HCT116 (cell line): ENCODE measurements around the gene LRRC56. TPM values are rescaled to one million over a fixed set of nuclear protein-coding genes. Genes with fewer than 3 reads are reported as not detected.

Experiments
- ATAC-seq: fragments of 200-7000 bp; cut with Tn5 transposase; 2 replicates; pipeline ENCODE4 v1.9.1; 2020; ENCODE audit warnings: mild to moderate bottlenecking, moderate library complexity
- BruUV-seq: library from RNA; stranded (reverse); fragments of 400-500 nt; replicated peaks from 2 replicates; lab custom pipeline; 2021; lab: Mats Ljungman, UMichigan
- CTCF ChIA-PET: fragments of 300-600 bp; sonication (Branson Sonifier 250); formaldehyde crosslinking; loops from one replicate; lab custom pipeline; 2021; ENCODE audit warnings: antibody characterized with exemption; lab: Charles Lee
- POLR2A ChIA-PET: fragments of 300-600, 350-600 bp; sonication (Branson Sonifier 250); formaldehyde crosslinking; loops from one replicate; lab custom pipeline; 2021; ENCODE audit warnings: antibody characterized with exemption; lab: Charles Lee
- RAD21 ChIA-PET, 2 experiments: fragments of 300-600 bp; sonication (Branson Sonifier 250); formaldehyde crosslinking; loops; one replicate each; lab custom pipeline; 2023; ENCODE audit warnings: low total read pairs in 2 of 2; ENCODE audit not compliant: uncharacterized antibody in 2 of 2, unreplicated experiment in 2 of 2, low non-redundant PET in 1 of 2; lab: Charles Lee
- DNase-seq: peaks from one replicate; pipeline ENCODE4 v3.0.0-alpha.2; 2010; ENCODE audit warnings: low read depth, low spot score
- H2AFZ ChIP-seq: fragments of 200-600 bp; shearing (Covaris generic), sonication (generic); 2 replicates; pipeline ENCODE4 v1.6.1; 2017; ENCODE audit warnings: low read depth, mixed run types, mixed read lengths, antibody characterized with exemption, low read length; ENCODE audit not compliant: poor library complexity, severe bottlenecking
- H3K27ac ChIP-seq: 2 replicates; pipeline ENCODE4 v1.5.1; 2012; ENCODE audit warnings: low read depth, low read length
- H3K27me3 ChIP-seq: fragments of 200-600 bp; sonication (generic); 2 replicates; pipeline ENCODE4 v1.6.1; 2016; ENCODE audit warnings: mixed run types, low read length, mixed read lengths; ENCODE audit not compliant: insufficient read depth
- H3K36me3 ChIP-seq, 2 experiments: fragments of 200-500 bp in 1 of 2; fragments of 200-600 bp in 1 of 2; sonication (Bioruptor generic) in 1 of 2; sonication (generic) in 1 of 2; 2 replicates each; pipeline versions ENCODE4 v1.5.1 to v1.6.1; 2014 to 2016; ENCODE audit warnings: low read length in 2 of 2, inconsistent platforms in 1 of 2, mixed read lengths in 1 of 2, mixed run types in 1 of 2; ENCODE audit not compliant: insufficient read depth in 2 of 2, control insufficient read depth in 1 of 2
- H3K4me1 ChIP-seq, 2 experiments: fragments of 200-600 bp in 1 of 2; sonication (generic) in 1 of 2; 2 replicates each; pipeline versions ENCODE4 v1.5.1 to v1.6.1; 2012 to 2017; ENCODE audit warnings: low read length in 2 of 2, inconsistent platforms in 1 of 2, mild to moderate bottlenecking in 1 of 2, mixed read lengths in 1 of 2, mixed run types in 1 of 2, moderate library complexity in 1 of 2; ENCODE audit not compliant: insufficient read depth in 2 of 2, control insufficient read depth in 1 of 2
- H3K4me2 ChIP-seq: fragments of 200-600 bp; sonication (generic); 2 replicates; pipeline ENCODE4 v1.6.1; 2017; ENCODE audit warnings: mixed run types, low read length, mixed read lengths
- H3K4me3 ChIP-seq, 2 experiments: fragments of 200-600 bp in 1 of 2; sonication (generic) in 1 of 2; replicated peaks in 1 of 2; 2 replicates each; pipeline ENCODE4 v1.5.1; 2011 to 2016; ENCODE audit warnings: low read length in 2 of 2, control low read depth in 1 of 2, low read depth in 1 of 2, mild to moderate bottlenecking in 1 of 2, mixed read lengths in 1 of 2, mixed run types in 1 of 2
- H3K79me2 ChIP-seq: fragments of 200-600 bp; sonication (generic); 2 replicates; pipeline ENCODE4 v1.6.1; 2017; ENCODE audit warnings: mild to moderate bottlenecking, mixed run types, low read length, moderate library complexity, mixed read lengths; ENCODE audit not compliant: insufficient read depth
- H3K9ac ChIP-seq: fragments of 200-600 bp; sonication (generic); 2 replicates; pipeline ENCODE4 v1.6.1; 2016; ENCODE audit warnings: low read length, mixed read lengths
- H3K9me2 ChIP-seq: fragments of 200-600 bp; sonication (generic), shearing (Covaris generic); 2 replicates; pipeline ENCODE4 v1.6.1; 2017; ENCODE audit warnings: mixed run types, mild to moderate bottlenecking, moderate library complexity; ENCODE audit not compliant: insufficient read depth
- H3K9me3 ChIP-seq, 2 experiments: fragments of 200-500 bp in 1 of 2; fragments of 200-600 bp in 1 of 2; sonication (Bioruptor generic) in 1 of 2; sonication (generic) in 1 of 2; 2 replicates each; pipeline ENCODE4 v1.6.1; 2014 to 2017; ENCODE audit warnings: low read length in 2 of 2, mixed read lengths in 2 of 2, inconsistent platforms in 1 of 2, low read depth in 1 of 2, mild to moderate bottlenecking in 1 of 2, mixed run types in 1 of 2, moderate library complexity in 1 of 2; ENCODE audit not compliant: control insufficient read depth in 1 of 2, insufficient read depth in 1 of 2
- H4K20me1 ChIP-seq: fragments of 200-600 bp; sonication (generic), shearing (Covaris generic); 2 replicates; pipeline ENCODE4 v1.6.1; 2017; ENCODE audit warnings: mixed run types, mild to moderate bottlenecking, moderate library complexity; ENCODE audit not compliant: insufficient read depth
- CBX3 ChIP-seq: IDR thresholded peaks from 2 replicates; pipeline ENCODE4 v1.6.1; 2012; ENCODE audit warnings: low read depth
- CEBPB ChIP-seq: IDR thresholded peaks from 2 replicates; pipeline ENCODE4 v1.6.1; 2012; ENCODE audit warnings: low read depth
- CTCF ChIP-seq, 3 experiments: fragments of 200-600 bp in 1 of 3; sonication (generic) in 1 of 3; IDR thresholded peaks in 2 of 3; conservative IDR thresholded peaks in 1 of 3; 2 replicates each; pipeline ENCODE4 v1.5.1; 2012 to 2017; ENCODE audit warnings: low read depth in 2 of 3, low read length in 2 of 3, antibody characterized with exemption in 1 of 3, borderline replicate concordance in 1 of 3, control low read depth in 1 of 3, mild to moderate bottlenecking in 1 of 3, mixed read lengths in 1 of 3, mixed run types in 1 of 3, moderate library complexity in 1 of 3; ENCODE audit not compliant: insufficient read depth in 1 of 3
- EZH2 ChIP-seq: fragments of 200-600 bp; sonication (generic); IDR thresholded peaks from 2 replicates; pipeline ENCODE4 v1.6.1; 2017; ENCODE audit warnings: antibody characterized with exemption, mixed run types
- EZH2phosphoT487 ChIP-seq: fragments of 200-600 bp; IDR thresholded peaks from 2 replicates; pipeline ENCODE4 v1.6.1; 2018; ENCODE audit warnings: antibody characterized with exemption, borderline replicate concordance
- JUND ChIP-seq: IDR thresholded peaks from 2 replicates; pipeline ENCODE4 v1.6.1; 2012
- RAD21 ChIP-seq: IDR thresholded peaks from 2 replicates; pipeline ENCODE4 v1.6.1; 2012; ENCODE audit warnings: low read depth, mild to moderate bottlenecking
- REST ChIP-seq: IDR thresholded peaks from 2 replicates; pipeline ENCODE4 v1.6.1; 2012; ENCODE audit warnings: low read depth
- SP1 ChIP-seq: IDR thresholded peaks from 2 replicates; pipeline ENCODE4 v1.6.1; 2012; ENCODE audit warnings: low read depth
- YY1 ChIP-seq: IDR thresholded peaks from 2 replicates; pipeline ENCODE4 v1.6.1; 2011; ENCODE audit warnings: low read length, low read depth, moderate library complexity, mild to moderate bottlenecking; ENCODE audit not compliant: insufficient replicate concordance; ENCODE audit errors: extremely low read depth
- ZFX ChIP-seq: fragments of 450-650 bp; IDR thresholded peaks from 2 replicates; pipeline ENCODE4 v1.6.1; 2017
- intact Hi-C: fragments of 100-400 bp; cut with micrococcal nuclease; formaldehyde crosslinking; loops from 2 replicates; pipeline ENCODE4 v1.10.0; 2022
- total RNA-seq: library from RNA; stranded (reverse); gene quantifications from one replicate; pipeline ENCODE4 v1.2.1, GENCODE V29; 2021; ENCODE audit not compliant: unreplicated experiment

LRRC56 gene
- total RNA-seq, 1 experiment from 2014 or later: 9.1 TPM

- Histone ChIP-seq H3K9ac (no peak overlapping the region), H3K27ac (no peak overlapping the region), H3K4me3 (no peak overlapping the region), H3K4me1 (peaks cover 9 to 20% of the 10 kb centered on the region in 2 experiments; a peak in 3 of 4 replicates), H3K27me3 (no peaks in the 10 kb centered on the region), H4K20me1 (no peaks in the 10 kb centered on the region), H3K79me2 (peaks cover 7% of the 10 kb centered on the region; the same call in 1 of the 2 replicates), H2AFZ (no peak overlapping the region), H3K9me2 (no peaks in the 10 kb centered on the region), H3K4me2 (no peak overlapping the region), H3K36me3 (no peaks in the 10 kb centered on the region), H3K9me3 (no peaks in the 10 kb centered on the region)
- BruUV-seq: no TSS peak
- no peak for DNase-seq
- TF ChIP-seq YY1: no peak
- TF ChIP-seq CTCF (IDR thresholded peaks at IDR 0.05 in 2 of 3, conservative IDR thresholded peaks at IDR 0.05 in 1 of 3; ENCODE audit: borderline replicate concordance in 1 of 3, insufficient read depth in 1 of 3, low read depth in 2 of 3, low read length in 2 of 3): no peak
- no peak for TF ChIP-seq REST
- no peak for TF ChIP-seq JUND
- TF ChIP-seq EZH2: no peak
- TF ChIP-seq CBX3: no peak
- no peak for TF ChIP-seq RAD21
- TF ChIP-seq SP1: no peak
- TF ChIP-seq EZH2phosphoT487: no peak
- no peak for TF ChIP-seq ZFX
- TF ChIP-seq CEBPB: no peak
- ChIA-PET RAD21 (no interaction called here), CTCF (no interaction called here), POLR2A (no interaction called here)
- intact Hi-C loops: no loop called here
- no peak for ATAC-seq
These were observed 4.1 kb downstream of the LRRC56 start for GRCh38 chr11:541433-541885.
